ENCODE data around the gene FERD3L.
"Not testable (repeated sequence)": the region's sequence is repeated elsewhere in the genome, so short reads cannot be mapped to it uniquely, and the experiment has no call there.

FERD3L gene, protein sequence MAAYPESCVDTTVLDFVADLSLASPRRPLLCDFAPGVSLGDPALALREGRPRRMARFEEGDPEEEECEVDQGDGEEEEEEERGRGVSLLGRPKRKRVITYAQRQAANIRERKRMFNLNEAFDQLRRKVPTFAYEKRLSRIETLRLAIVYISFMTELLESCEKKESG

DNA sequence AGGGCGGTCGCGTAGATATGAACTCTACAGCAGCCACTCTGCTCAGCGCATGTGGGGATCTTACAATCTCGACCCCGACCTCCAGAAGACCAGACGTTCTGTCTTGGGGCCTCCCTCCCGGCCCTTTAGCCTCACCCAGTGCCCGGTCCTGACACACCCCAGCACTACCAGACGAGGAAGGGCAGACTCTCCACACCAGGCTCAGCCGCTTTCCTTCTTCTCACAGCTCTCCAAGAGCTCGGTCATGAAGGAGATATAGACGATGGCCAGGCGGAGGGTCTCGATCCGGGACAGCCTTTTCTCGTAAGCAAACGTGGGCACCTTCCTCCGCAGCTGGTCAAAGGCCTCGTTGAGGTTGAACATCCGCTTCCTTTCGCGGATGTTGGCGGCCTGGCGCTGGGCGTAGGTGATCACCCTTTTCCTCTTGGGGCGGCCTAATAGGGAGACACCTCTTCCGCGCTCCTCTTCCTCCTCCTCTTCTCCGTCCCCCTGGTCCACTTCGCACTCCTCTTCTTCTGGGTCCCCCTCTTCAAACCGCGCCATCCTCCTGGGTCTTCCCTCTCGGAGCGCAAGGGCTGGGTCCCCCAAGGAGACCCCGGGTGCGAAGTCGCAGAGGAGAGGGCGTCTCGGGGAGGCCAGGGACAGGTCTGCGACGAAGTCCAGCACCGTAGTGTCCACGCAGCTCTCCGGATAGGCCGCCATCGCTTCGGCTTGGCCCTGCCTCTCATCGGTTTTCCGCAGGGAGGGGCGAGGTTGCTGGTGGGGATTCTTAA, at the start of gene FERD3L:
Gene FERD3L (minus strand): TSS at position 761 of the 773 bp plus-strand sequence. CDS start 59 bp downstream, at position 702.
- no peaks in the 10 kb centered on the region for H3K27me3 ChIP-seq (ENCODE audit: insufficient read depth, low read depth, severe bottlenecking)
- peaks cover 2% of the 10 kb centered on the region for H3K9me3 ChIP-seq (ENCODE audit: severe bottlenecking)
- TF ChIP-seq, protein P1, sequence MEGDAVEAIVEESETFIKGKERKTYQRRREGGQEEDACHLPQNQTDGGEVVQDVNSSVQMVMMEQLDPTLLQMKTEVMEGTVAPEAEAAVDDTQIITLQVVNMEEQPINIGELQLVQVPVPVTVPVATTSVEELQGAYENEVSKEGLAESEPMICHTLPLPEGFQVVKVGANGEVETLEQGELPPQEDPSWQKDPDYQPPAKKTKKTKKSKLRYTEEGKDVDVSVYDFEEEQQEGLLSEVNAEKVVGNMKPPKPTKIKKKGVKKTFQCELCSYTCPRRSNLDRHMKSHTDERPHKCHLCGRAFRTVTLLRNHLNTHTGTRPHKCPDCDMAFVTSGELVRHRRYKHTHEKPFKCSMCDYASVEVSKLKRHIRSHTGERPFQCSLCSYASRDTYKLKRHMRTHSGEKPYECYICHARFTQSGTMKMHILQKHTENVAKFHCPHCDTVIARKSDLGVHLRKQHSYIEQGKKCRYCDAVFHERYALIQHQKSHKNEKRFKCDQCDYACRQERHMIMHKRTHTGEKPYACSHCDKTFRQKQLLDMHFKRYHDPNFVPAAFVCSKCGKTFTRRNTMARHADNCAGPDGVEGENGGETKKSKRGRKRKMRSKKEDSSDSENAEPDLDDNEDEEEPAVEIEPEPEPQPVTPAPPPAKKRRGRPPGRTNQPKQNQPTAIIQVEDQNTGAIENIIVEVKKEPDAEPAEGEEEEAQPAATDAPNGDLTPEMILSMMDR (IDR thresholded peaks at IDR 0.05; ENCODE audit: low read depth, low read length) = no peak
- no peak within 1 kb of the TSS for H3K27ac ChIP-seq
- no peak within 1 kb of the TSS for H3K4me3 ChIP-seq (ENCODE audit: low read depth, low read length)
- no peaks in the 10 kb centered on the region for H3K36me3 ChIP-seq
- no peak for DNase-seq

DNA sequence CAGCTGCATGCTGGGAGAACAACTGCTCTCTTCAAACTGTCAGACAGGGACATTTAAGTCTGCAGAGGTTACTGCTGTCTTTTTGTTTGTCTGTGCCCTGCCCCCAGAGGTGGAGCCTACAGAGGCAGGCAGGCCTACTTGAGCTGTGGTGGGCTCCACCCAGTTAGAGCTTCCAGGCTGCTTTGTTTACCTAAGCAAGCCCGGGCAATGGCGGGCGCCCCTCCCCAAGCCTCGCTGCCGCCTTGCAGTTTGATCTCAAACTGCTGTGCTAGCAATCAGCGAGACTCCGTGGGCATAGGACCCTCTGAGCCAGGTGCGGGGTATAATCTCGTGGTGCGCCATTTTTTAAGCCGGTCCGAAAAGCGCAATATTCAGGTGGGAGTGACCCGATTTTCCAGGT, 49.2 kb upstream of the FERD3L start:
- H3K4me3 ChIP-seq (ENCODE audit: low read depth, low read length); H3K36me3 ChIP-seq: not testable (repeated sequence)

DNA sequence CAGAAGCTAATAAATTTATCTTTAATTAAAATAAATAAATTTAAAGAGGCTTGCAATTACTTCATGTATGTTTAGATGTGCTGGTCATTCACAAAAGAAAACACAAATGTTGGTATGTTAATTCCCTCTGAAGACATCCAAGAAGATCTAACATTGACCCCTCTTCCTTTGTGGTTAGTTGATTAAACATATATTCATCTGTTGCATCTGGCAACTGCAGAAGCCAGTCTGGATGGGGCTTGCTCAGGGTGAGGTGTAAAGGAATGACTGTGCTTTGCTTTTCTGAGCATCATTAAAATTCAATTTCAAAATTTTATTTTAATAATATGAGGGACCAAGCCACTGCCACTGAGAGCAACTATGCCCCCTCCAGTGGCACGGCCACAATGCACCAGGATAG, 36.4 kb upstream of the FERD3L start:
- Histone ChIP-seq H3K9me3 (ENCODE audit: severe bottlenecking) (no peaks in the 10 kb centered on the region), H3K4me3 (ENCODE audit: low read depth, low read length) (no peak overlapping the region), H3K27ac (no peak overlapping the region), H3K27me3 (ENCODE audit: insufficient read depth, low read depth, severe bottlenecking) (no peaks in the 10 kb centered on the region), H3K36me3 (no peaks in the 10 kb centered on the region)
- TF ChIP-seq, protein P1 (IDR thresholded peaks at IDR 0.05; ENCODE audit: low read depth, low read length) = no peak
- no peak for DNase-seq

More for the DNA sequence above, 49.2 kb upstream of the FERD3L start:
- H3K27ac ChIP-seq; DNase-seq; H3K9me3 ChIP-seq (ENCODE audit: severe bottlenecking); H3K27me3 ChIP-seq (ENCODE audit: insufficient read depth, low read depth, severe bottlenecking): not testable (repeated sequence)

DNA sequence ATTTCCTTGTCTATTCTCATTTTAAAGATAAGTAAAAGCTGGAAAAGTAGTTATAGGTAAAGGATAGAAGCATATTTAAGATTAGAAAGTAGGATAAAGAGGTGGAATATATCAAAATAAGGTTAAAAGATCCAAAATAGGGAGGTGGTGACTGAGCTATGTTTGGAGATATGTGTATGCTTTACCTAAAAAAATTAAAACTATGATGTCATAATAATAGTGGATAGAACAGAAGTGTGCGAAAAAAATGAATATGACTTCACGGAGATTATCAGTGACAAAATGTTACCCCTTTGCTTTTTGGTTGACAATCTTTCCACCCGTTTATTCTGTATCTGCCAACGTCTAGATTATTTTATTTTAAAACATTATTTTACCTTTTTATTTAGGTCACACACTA, 33.4 kb upstream of the FERD3L start:
- Histone ChIP-seq H3K27ac (no peak overlapping the region), H3K36me3 (no peaks in the 10 kb centered on the region), H3K9me3 (ENCODE audit: severe bottlenecking) (no peaks in the 10 kb centered on the region), H3K4me3 (ENCODE audit: low read depth, low read length) (no peak overlapping the region), H3K27me3 (ENCODE audit: insufficient read depth, low read depth, severe bottlenecking) (no peaks in the 10 kb centered on the region)
- no peak for DNase-seq
- TF ChIP-seq, protein P1 (IDR thresholded peaks at IDR 0.05; ENCODE audit: low read depth, low read length) = no peak

DNA sequence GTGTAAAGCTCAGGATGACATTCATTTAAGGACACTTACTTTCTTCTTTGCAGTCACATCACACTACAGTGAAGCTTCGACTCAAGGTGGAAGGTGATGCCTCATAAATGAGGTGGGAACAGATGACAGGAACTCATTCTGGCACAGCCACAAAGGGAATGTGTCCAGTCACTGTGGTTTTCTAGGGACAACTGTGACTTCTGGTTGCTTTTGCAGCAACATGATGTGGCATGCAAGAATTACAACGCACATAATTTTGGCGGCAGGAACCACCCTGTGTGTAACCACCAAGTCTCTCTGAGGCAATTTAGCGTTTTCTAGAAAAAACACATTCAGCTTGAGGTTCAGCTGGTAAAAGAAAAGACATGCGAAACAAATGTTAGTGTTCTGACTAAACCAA, 32.0 kb upstream of the FERD3L start:
- no peaks in the 10 kb centered on the region for H3K36me3 ChIP-seq
- H3K27ac ChIP-seq = no peak overlapping the region
- DNase-seq = no peak
- TF ChIP-seq, protein P1 (IDR thresholded peaks at IDR 0.05; ENCODE audit: low read depth, low read length) = no peak
- no peaks in the 10 kb centered on the region for H3K9me3 ChIP-seq (ENCODE audit: severe bottlenecking)
- H3K4me3 ChIP-seq (ENCODE audit: low read depth, low read length) = no peak overlapping the region
- no peaks in the 10 kb centered on the region for H3K27me3 ChIP-seq (ENCODE audit: insufficient read depth, low read depth, severe bottlenecking)

DNA sequence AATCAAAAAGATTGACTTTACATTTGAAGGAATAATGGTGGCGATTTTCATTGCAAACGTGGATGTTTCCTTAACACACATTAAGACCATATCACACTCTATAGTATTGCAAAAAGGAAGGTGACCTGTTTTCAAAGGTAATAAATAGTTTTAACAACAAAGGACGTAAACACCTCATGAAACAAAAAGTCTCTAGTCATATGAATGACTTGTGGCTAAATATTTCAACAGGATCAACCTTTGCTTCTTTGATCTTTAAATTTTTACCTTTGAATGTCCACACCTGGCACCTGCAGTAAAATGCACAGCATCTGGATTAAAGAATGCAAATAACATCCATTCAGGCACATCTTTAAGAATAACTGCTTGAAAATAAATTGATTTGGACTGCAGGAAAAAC, 30.0 kb upstream of the FERD3L start:
- Histone ChIP-seq H3K27ac (no peak overlapping the region), H3K4me3 (ENCODE audit: low read depth, low read length) (no peak overlapping the region), H3K27me3 (ENCODE audit: insufficient read depth, low read depth, severe bottlenecking) (no peaks in the 10 kb centered on the region), H3K9me3 (ENCODE audit: severe bottlenecking) (no peaks in the 10 kb centered on the region), H3K36me3 (no peaks in the 10 kb centered on the region)
- TF ChIP-seq, protein P1 (IDR thresholded peaks at IDR 0.05; ENCODE audit: low read depth, low read length) = no peak
- no peak for DNase-seq
